ENCODE measurements around the gene HES3.
A peak's percentile ranks its signal among the peaks of the same experiment; 100 is the strongest.

HES3 gene

DNA sequence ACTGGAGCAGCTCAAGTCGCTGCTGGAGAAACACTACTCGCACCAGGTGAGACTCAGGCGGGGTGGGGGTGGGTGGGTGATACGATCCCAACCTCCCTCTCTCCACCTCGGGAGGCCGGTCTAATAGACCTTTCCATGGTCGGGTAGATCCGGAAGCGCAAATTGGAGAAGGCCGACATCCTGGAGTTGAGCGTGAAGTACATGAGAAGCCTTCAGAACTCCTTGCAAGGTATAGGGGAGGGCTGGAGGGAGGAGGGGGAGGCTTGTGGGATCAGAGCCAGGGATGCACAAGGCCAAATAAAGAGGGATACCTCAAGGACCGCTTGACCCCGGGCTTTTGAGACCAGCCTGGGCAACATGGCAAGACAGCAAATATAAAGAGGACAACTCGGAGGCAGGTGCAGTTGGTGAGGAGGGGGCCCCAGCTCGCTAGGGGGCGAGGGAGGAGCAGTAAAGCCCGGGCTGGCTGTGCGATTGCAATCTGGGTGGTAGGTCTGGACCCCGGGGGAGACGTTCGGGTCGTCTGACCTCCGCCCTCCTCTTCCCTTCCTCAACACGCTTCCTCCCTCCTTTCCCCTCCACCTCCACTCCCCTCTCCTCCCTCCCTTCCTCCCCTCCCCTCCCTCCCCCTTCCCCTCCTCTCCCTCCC is 546 bp downstream of the HES3 start:
- TF ChIP-seq CTCF (IDR thresholded peaks at IDR 0.05; ENCODE audit: low read depth, low read length) = no peak
- no peak for DNase-seq (ENCODE audit: extremely low read depth, low read depth)

DNA sequence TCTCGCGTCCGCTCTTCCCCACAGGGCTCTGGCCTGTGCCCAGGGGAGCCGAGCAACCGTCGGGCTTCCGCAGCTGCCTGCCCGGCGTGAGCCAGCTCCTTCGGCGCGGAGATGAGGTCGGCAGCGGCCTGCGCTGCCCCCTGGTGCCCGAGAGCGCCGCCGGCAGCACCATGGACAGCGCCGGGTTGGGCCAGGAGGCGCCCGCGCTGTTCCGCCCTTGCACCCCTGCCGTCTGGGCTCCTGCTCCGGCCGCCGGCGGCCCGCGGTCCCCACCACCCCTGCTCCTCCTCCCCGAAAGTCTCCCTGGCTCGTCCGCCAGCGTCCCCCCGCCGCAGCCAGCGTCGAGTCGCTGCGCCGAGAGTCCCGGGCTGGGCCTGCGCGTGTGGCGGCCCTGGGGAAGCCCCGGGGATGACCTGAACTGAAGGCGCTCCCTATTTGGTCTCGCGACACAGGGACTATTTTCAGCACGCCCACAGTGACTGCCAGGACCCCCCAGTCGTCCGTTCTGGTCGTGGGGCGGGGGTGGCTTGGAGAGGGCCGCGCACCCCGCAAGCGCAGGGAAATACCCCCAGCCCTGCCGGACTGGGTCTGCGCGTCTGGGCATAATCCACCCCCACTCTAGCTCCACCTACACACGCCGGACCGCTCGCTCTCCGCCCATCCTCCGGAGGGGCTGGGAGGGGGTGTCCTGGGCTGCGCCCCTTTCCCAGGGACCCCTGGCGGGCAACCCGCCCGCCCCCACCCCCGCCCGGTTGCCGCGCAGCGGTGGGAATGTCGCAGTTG is 1.3 kb downstream of the HES3 start:
- TF ChIP-seq CTCF (IDR thresholded peaks at IDR 0.05; ENCODE audit: low read depth, low read length) = peak; percentile 74
- DNase-seq (ENCODE audit: extremely low read depth, low read depth) = no peak

DNA sequence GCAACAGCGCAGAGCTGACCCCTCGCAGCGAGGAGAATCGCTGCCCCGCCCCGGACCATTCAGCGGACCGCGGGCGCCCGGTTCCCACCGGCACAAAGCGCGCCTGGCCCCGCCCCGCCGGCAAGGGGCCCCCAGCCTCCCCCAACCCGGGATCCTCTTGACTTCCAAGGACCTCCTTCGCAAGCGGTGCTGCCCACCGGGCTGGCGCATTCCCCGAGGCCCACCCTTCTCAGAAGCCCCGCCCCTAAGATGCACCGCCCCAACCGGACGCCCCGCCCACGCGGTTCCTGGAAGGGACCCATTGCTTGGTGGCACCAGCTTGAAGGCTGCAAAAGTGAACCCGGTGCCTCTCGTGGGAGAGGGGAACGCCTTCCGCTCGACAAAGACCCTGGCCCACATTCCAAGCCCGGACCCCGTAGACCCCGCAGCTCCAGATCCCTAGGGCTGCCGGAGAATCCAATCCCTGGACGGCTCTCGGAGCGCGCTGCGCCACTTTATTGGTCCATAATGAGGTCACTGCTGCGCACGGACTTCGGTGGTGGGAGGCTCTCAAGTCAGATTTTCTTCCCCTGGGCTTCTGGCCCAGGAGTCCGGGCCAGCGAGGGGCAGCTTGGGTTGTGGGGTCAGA is 2.0 kb downstream of the HES3 start:
- no peak for TF ChIP-seq CTCF (IDR thresholded peaks at IDR 0.05; ENCODE audit: low read depth, low read length)
- DNase-seq (ENCODE audit: extremely low read depth, low read depth) = no peak

- no peak for DNase-seq (ENCODE audit: extremely low read depth, low read depth)
- peak; percentile 86 for TF ChIP-seq CTCF (IDR thresholded peaks at IDR 0.05; ENCODE audit: low read depth, low read length)
Observed at GRCh38 chr1:6246497-6247467, 2.8 kb downstream of the HES3 start.

- no peak for TF ChIP-seq CTCF (IDR thresholded peaks at IDR 0.05; ENCODE audit: low read depth, low read length)
- DNase-seq (ENCODE audit: extremely low read depth, low read depth) = no peak
Observed at GRCh38 chr1:6247651-6248050, 3.7 kb downstream of the HES3 start.

DNA sequence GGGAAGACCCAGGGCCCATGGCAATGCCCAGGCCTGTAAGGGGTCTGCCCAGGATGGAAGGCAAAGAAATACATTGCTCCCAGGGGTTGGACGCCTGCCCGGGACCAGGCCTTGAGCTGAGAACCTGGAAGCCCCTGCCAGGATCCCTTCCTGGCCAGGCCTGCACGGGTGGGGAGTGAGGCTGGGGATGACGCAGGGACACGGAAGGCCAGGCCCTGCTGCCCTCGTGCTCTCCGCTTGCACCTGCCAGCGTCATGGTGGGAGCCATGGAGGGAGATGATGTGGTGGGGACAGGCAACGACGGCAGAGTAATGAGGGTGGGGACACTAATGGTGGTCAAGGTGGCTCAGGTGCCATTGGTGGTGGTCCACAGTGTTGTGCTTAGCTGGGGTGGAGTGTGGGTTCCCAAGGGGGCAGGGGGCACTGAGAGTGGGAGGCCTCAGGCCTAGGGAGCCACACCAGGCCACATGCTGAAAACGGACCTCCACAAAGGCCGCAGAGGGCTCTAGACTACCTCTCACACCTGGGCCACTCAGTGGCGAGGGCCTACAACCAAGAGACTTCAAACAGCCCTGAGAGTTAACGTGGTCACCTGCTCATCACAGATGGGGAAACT is 4.3 kb downstream of the HES3 start:
- DNase-seq (ENCODE audit: extremely low read depth, low read depth) = no peak
- TF ChIP-seq CTCF (IDR thresholded peaks at IDR 0.05; ENCODE audit: low read depth, low read length) = no peak
